Measurements from ENCODE around the gene SSTR3. TPM values are rescaled to one million over a fixed set of nuclear protein-coding genes. Genes with fewer than 3 reads are reported as not detected.
A peak's percentile ranks its signal among the peaks of the same experiment; 100 is the strongest.

SSTR3 gene
- total RNA-seq, 2 experiments from 2014 or later, result 3.4 to 3.9 TPM

DNA sequence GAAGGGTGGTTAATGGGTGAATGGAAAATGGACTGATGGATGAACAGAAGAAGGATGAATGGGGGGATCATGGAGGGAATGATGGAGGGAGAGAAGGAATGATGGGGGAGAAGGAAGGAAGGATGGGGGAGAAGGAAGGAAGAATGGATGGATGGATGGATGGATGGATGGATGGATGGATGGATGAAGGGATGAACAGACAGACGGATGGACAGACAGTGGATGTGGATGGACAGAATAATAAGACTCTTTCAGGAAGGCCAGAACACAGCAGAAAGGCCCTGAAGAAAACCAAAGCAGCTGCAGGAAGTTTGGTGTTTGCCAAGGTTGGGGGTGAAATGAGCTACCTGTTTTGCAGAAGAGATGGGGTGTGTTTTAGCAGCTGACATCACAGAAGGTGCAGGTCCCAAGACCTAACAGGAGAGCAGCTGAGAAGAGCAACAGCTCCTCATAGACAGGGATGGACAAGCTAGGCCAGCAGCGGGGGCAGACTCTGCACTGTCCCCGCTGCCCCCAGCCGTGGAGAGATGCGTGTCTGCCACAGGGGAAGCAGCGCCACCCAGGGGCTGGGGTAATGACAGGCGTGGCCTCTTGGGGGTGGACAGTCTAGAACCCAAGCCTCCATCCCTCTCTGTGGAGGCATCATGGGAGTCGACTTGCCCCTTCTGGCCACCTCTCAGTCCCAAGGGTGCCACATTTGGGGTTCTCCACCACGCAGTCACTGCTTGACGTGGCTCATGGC lies 42.2 kb downstream of the SSTR3 start:
- no peak for DNase-seq
- ChIA-PET POLR2A (interaction anchor here (0.8 to 1.0 kb wide), 2 partner anchors 17 to 21 kb away, joined by 3 to 4 read pairs; partner anchors contain the start of gene IL2RB), CTCF (interaction anchor here (1.0 to 1.1 kb wide), 2 partner anchors 23 to 29 kb away, joined by 3 to 4 read pairs; no protein-coding TSS in a partner anchor)
- Mint-ChIP-seq H3K27me3 (peaks cover 2% of the 10 kb centered on the region), H3K4me3 (no peak overlapping the region), H3K36me3 (ENCODE audit: low read depth) (peaks cover 11% of the 10 kb centered on the region), H3K4me1 (peaks cover 51% of the 10 kb centered on the region), H3K9me3 (peaks cover 12% of the 10 kb centered on the region), H3K27ac (no peak overlapping the region)

DNA sequence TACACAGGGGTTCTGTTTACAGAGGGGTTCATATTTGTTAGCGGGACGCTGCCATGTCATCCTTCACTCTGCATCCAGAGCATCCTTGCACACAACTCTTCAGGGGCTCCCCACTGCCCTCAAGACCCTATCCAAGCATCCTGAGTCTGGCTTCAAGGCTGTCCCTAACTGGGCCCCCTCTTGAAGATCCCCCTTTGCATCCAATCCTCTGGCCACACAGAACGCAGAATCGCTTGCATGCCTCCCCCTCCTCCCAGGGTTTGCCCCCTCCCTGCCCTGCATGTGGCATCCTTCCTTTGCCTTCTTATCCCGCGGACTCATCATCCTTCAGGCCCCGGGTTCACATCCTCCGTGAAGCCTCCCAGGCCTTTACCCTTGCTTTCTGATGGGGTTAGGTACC lies 42.9 kb downstream of the SSTR3 start:
- CTCF ChIA-PET, result no interaction called here
- Mint-ChIP-seq H3K9me3 (peaks cover 12% of the 10 kb centered on the region), H3K36me3 (ENCODE audit: low read depth) (peaks cover 11% of the 10 kb centered on the region), H3K4me3 (no peak overlapping the region), H3K27ac (peak overlapping the region; percentile 94), H3K27me3 (no peaks in the 10 kb centered on the region), H3K4me1 (peaks cover 58% of the 10 kb centered on the region)
- no peak for DNase-seq
- POLR2A ChIA-PET, result interaction anchor here (1.0 kb wide), 1 partner anchor 20 kb away, joined by 4 read pairs; the partner anchor contains the start of gene IL2RB

DNA sequence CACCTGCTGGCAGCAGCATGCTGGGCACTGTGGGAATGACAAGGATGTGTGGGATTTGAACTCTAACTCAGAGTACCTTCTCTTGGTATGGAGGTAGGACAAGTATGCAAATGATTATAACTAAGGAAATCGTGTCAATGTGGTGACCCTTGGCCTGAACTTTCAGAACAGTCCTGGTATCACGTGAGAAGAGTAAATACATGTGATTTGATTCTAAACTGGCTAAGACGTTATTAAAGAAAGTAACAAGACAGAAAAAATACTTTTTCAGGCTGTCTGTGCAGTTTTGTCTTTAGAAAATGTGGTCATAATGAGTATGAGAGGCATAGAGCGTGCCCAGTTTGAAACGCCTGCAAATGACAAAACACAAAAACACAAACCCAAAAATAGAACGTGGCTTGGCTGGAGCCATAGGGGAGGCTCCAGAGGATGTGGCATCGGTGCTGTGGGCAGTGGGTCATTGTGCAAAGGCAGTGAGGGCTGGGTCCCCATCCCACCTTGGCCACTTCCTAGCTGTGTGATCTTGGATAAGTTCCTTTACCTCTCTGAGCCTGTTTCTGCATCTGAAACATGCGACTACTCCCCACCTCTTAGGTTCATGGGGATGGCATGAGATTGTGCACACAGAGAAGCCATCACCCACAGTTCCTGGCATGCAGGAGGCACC lies 44.2 kb downstream of the SSTR3 start:
- DNase-seq, result peak; percentile 61
- Mint-ChIP-seq H3K27ac (peak overlapping the region; percentile 94), H3K27me3 (no peaks in the 10 kb centered on the region), H3K36me3 (ENCODE audit: low read depth) (peaks cover 11% of the 10 kb centered on the region), H3K9me3 (peaks cover 12% of the 10 kb centered on the region), H3K4me3 (peak overlapping the region; percentile 71), H3K4me1 (peaks cover 71% of the 10 kb centered on the region)
- ChIA-PET CTCF (interaction anchor here (0.7 to 9.4 kb wide), 7 partner anchors 18 to 93 kb away, joined by 3 to 113 read pairs (median 4); partner anchors contain the start of gene IL2RB), POLR2A (interaction anchor here (0.7 to 9.7 kb wide), 7 partner anchors 19 to 92 kb away, joined by 3 to 287 read pairs (median 5); partner anchors contain the start of gene IL2RB)

DNA sequence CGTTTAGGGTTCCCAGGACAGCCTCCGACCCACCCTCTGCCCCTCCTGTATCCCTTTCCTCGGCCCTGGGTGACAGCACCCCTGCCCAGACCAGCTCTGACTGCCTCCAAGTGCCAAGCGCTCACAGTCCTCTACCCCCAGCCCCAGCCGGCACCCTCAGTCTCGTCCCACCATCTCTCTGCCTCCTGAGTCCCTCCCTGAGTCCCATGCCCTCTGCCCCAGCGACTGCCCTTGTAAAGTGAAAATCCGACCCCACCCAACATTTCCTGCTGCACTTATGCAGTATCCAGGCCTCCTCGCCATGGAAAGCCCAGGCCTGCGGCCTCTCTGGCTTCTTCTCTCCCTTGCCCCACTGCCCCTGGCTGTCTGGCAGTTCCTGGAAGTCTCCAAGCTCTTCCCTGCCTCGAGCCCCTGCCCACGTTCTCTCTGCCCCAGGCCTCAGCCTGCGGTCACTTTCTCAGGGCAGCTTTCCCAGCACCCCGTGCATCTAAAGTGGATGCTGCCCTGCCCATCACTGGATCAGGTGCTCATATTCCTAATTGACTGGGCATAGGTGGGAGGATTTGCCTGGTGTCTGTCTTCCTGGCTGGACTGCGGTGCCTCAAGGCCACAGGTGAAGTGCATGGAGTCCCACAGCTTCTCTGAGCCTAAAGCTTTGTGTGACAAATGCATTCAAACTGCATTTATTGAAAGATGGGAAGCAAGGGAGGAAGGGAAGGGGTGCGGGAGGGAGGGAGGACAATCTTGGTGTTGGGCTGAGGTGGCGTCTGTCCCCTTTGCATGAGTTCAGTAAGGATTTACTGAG lies 44.9 kb downstream of the SSTR3 start:
- H3K27me3 Mint-ChIP-seq, result no peaks in the 10 kb centered on the region

DNA sequence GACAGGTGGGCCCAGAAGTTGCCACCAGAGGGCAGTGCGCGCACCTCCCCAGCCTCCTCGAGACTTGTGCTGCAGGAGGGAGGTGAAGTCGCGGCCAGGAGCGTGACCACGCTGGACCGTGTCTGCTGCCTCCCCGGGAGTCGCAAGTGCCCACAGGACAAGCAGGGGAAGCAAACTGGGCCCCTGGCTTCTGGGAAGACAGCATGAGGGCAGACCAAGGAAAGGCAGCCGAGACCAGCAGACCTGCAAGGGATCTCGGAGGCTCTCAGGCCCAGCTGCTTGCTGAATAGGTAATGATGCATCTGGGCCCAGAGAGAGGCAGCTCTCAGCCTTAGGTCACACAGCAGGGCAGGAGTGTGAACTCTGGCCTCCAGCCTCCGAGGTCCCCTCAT lies 45.6 kb downstream of the SSTR3 start:
- Mint-ChIP-seq H3K4me1 (peaks cover 85% of the 10 kb centered on the region), H3K27ac (peak overlapping the region; percentile 94), H3K27me3 (no peaks in the 10 kb centered on the region), H3K36me3 (ENCODE audit: low read depth) (peaks cover 11% of the 10 kb centered on the region), H3K9me3 (peaks cover 12% of the 10 kb centered on the region), H3K4me3 (peak overlapping the region; percentile 71)
- DNase-seq, result peak; percentile 87
- ChIA-PET CTCF (interaction anchor here (1.0 to 9.4 kb wide), 10 partner anchors 11 to 94 kb away, joined by 3 to 113 read pairs (median 9); partner anchors contain the start of genes C1QTNF6 and IL2RB), POLR2A (interaction anchor here (0.8 to 9.7 kb wide), 16 partner anchors 10 to 93 kb away, joined by 3 to 287 read pairs (median 4); partner anchors contain the start of genes C1QTNF6 and IL2RB)

More for the DNA sequence above, 44.9 kb downstream of the SSTR3 start:
- POLR2A ChIA-PET, result interaction anchor here (0.8 to 9.7 kb wide), 15 partner anchors 10 to 92 kb away, joined by 3 to 287 read pairs (median 4); partner anchors contain the start of genes C1QTNF6 and IL2RB
- CTCF ChIA-PET, result interaction anchor here (0.7 to 9.4 kb wide), 10 partner anchors 11 to 93 kb away, joined by 3 to 113 read pairs (median 9); partner anchors contain the start of genes C1QTNF6 and IL2RB
- Mint-ChIP-seq H3K9me3 (peaks cover 12% of the 10 kb centered on the region), H3K27ac (peak overlapping the region; percentile 94), H3K36me3 (ENCODE audit: low read depth) (peaks cover 11% of the 10 kb centered on the region), H3K4me1 (peaks cover 78% of the 10 kb centered on the region), H3K4me3 (peak overlapping the region; percentile 71)
- DNase-seq, result no peak

DNA sequence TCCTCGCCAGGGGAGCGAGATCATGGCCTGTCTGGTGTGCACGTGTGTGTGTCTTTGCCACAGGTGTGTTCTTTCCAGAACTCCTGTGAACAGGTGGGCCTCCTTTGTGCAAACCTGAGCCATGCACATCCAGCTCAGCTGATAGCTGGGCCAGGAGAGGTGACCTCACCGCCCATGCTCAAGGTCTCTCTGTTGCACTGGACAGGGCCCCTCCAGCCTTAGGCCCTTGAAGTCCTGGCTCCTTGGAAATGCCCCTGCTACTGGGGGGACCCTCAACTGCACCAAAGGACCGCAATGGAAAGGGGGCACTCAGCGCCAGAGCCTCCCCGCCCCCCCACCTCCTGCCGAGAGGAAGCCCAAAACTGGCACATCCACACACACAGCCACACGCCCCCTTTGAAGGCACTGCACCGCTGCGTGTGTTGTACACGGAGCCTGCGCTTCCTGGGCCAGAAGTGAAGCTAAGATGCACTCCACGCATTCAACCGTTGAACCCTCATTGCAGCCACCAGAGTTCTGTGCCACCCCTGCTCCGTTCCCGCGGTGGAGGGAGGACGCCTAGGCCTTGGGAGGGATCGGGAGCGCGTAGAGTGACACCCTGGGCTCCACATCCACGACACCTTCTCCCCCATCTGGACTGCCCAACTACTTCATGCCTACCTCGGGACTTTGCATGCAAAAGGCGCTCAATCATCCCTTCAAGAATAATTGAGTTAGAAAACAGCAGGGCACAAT lies 46.2 kb downstream of the SSTR3 start:
- POLR2A ChIA-PET, result interaction anchor here (0.9 to 9.7 kb wide), 14 partner anchors 9 to 94 kb away, joined by 3 to 287 read pairs (median 6); partner anchors contain the start of gene IL2RB
- peaks cover 91% of the 10 kb centered on the region for H3K4me1 Mint-ChIP-seq

DNA sequence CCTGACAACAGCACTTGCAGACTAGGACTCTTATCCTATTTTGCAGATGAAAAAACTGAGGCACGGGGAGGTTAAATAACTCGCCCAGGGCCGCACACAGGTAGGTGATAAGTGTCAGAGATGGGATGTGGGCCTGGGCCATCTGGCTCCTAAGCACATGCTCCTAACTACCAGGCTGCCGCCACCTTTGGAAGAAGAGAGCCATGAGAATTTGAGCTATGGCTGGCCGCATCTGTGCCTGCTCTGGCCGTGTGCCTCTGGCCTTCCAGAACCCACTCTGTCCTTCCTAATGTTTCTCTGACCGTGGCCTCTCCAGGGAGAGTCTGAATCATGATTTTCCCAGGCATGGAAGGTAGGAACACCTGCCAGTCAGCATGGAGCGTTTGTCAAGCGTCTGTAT lies 47.2 kb downstream of the SSTR3 start:
- no peak overlapping the region for H3K4me3 Mint-ChIP-seq
- H3K9me3 Mint-ChIP-seq, result peaks cover 16% of the 10 kb centered on the region
- ChIA-PET POLR2A (interaction anchor here (0.9 to 9.7 kb wide), 9 partner anchors 12 to 85 kb away, joined by 3 to 287 read pairs (median 13); partner anchors contain the start of genes IL2RB and RAC2), CTCF (interaction anchor here (1.1 to 9.4 kb wide), 9 partner anchors 15 to 96 kb away, joined by 3 to 113 read pairs (median 13); partner anchors contain the start of genes IL2RB and RAC2)
- H3K4me1 Mint-ChIP-seq, result peaks cover 97% of the 10 kb centered on the region
- no peaks in the 10 kb centered on the region for H3K27me3 Mint-ChIP-seq
- H3K27ac Mint-ChIP-seq, result peak overlapping the region; percentile 94
- DNase-seq, result no peak
- peaks cover 20% of the 10 kb centered on the region for H3K36me3 Mint-ChIP-seq (ENCODE audit: low read depth)

More for the DNA sequence above, 46.2 kb downstream of the SSTR3 start:
- Mint-ChIP-seq H3K27ac (peak overlapping the region; percentile 94), H3K4me3 (peak overlapping the region; percentile 71), H3K36me3 (ENCODE audit: low read depth) (peaks cover 13% of the 10 kb centered on the region), H3K9me3 (peaks cover 15% of the 10 kb centered on the region), H3K27me3 (no peaks in the 10 kb centered on the region)
- CTCF ChIA-PET, result interaction anchor here (1.1 to 9.4 kb wide), 11 partner anchors 12 to 95 kb away, joined by 3 to 113 read pairs (median 6); partner anchors contain the start of genes IL2RB and RAC2
- peak; percentile 37 for DNase-seq

DNA sequence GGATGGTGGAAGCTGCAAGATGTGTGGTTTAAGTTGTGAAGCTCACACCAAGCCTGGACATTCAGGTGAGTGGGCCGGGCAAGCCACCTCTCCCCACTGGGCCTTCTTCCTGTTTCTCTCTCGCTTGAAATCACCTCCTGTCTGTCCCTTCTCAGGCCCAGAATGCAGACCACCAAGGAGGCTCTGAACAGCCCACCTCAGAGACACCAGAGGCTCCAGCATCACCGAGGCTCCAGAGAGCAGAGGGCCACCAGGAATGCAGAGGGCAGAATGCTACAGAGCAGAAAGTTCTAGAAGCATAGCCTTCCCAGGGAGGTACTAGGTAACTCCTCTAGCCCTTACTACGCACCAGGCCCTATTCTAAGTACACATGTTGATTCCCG lies 47.8 kb downstream of the SSTR3 start:
- DNase-seq, result no peak
- POLR2A ChIA-PET, result interaction anchor here (1.1 to 9.7 kb wide), 7 partner anchors 15 to 84 kb away, joined by 4 to 287 read pairs (median 38); partner anchors contain the start of genes IL2RB and RAC2
- CTCF ChIA-PET, result interaction anchor here (1.2 to 9.4 kb wide), 8 partner anchors 9 to 96 kb away, joined by 3 to 113 read pairs (median 16); partner anchors contain the start of gene IL2RB
- Mint-ChIP-seq H3K27me3 (no peaks in the 10 kb centered on the region), H3K36me3 (ENCODE audit: low read depth) (peaks cover 17% of the 10 kb centered on the region), H3K4me1 (peaks cover 96% of the 10 kb centered on the region), H3K9me3 (peaks cover 14% of the 10 kb centered on the region), H3K4me3 (no peak overlapping the region), H3K27ac (peak overlapping the region; percentile 94)

DNA sequence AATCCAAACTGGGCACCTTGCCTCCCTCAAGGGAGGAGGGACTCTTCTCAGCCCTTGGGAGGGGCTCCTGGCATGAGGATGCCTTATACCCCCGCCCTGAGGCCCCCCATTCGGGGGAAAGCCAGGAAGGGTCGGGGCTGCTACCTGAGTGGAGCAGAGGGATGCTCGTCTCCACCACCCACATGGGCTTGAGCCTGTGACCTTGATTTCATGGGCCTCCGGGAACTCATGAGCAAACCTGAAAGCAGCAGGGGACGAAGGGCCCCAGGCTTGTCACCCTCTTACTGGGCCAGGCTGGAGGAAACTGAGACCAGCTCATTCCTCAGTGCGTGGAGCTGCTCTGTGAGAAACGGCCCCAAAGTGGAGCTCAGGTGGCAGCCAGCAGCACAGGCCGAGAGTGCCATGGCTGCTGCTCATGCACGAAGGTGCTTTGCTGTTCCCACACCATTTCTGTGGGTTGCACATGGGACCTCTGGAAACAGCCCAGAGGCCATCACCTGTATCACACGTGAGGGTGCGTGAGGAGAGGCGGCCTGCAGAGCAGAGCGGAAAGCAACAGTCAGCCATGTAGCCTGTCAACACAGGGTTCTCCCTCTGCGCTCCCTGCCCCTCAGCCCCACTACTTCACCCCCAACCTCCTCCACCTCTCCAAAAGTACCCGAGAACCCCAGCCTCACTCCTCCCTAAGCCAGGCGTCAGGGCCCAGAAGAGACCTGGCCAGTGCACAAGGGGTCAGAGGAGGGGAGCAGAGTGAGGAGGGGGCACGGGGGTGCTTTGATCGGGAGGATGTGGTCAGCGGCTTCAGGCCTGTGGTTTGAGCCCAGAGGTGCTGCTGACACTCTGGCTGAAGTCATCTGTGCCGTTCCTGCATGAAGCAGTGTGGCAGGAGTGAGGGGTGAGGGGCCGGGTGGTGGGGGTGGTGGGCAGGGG lies 48.4 kb downstream of the SSTR3 start:
- Mint-ChIP-seq H3K27me3 (no peaks in the 10 kb centered on the region), H3K27ac (peak overlapping the region; percentile 94), H3K4me1 (peaks cover 96% of the 10 kb centered on the region), H3K9me3 (peaks cover 9% of the 10 kb centered on the region), H3K4me3 (peak overlapping the region; percentile 46), H3K36me3 (ENCODE audit: low read depth) (peaks cover 15% of the 10 kb centered on the region)
- DNase-seq, result peak; percentile 78
- ChIA-PET CTCF (interaction anchor here (0.8 to 9.4 kb wide), 16 partner anchors 9 to 97 kb away, joined by 3 to 113 read pairs (median 5); partner anchors contain the start of gene IL2RB), POLR2A (interaction anchor here (0.8 to 9.7 kb wide), 14 partner anchors 15 to 320 kb away, joined by 3 to 287 read pairs (median 9); partner anchors contain the start of genes IL2RB and RAC2)

DNA sequence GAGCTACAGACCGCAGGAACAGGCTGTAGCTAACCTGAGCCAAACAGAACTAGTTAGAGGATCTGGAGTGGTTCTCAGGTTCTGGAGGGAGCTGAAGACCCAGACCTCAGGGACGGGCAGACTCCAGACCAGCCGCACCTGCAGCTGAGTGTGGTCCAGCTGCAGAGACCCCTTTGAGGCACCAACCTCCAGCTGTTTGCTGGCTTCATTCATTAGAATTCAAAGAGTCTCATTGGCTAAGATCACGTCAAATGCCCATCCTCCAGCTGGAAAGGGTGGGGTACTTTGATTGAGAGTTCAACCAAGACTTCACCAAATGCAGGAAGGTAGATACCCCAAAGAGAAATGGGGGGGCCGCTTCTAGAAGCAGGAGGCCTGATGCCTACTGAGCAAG lies 49.2 kb downstream of the SSTR3 start:
- Mint-ChIP-seq H3K4me3 (peak overlapping the region; percentile 31), H3K36me3 (ENCODE audit: low read depth) (peaks cover 10% of the 10 kb centered on the region), H3K27me3 (no peaks in the 10 kb centered on the region), H3K9me3 (peaks cover 4% of the 10 kb centered on the region), H3K27ac (peak overlapping the region; percentile 94), H3K4me1 (peaks cover 94% of the 10 kb centered on the region)
- ChIA-PET POLR2A (interaction anchor here (0.8 to 9.7 kb wide), 15 partner anchors 14 to 321 kb away, joined by 3 to 287 read pairs (median 9); partner anchors contain the start of genes IL2RB and RAC2), CTCF (interaction anchor here (0.8 to 9.4 kb wide), 15 partner anchors 13 to 404 kb away, joined by 3 to 113 read pairs (median 5); partner anchors contain the start of gene IL2RB)
- no peak for DNase-seq

Measured in activated CD4-positive, alpha-beta memory T cell treated with anti-CD3 and anti-CD28 coated beads, Interleukin-2, amount 10 ng/mL, durations not matched to agents 7 days and 5 days (primary cell).